Body of pancreas (tissue), 4 donors: ENCODE data around the gene RILPL2.
"Not testable (repeated sequence)": the region's sequence is repeated elsewhere in the genome, so short reads cannot be mapped to it uniquely, and the experiment has no call there.

Source experiments
- POLR2A ChIP-seq, 3 donors: fragments of 450-650 bp; IDR thresholded peaks; one replicate each; pipeline ENCODE4 v1.6.1; 2016; ENCODE audit warnings: antibody characterized with exemption in 3 of 3, mild to moderate bottlenecking in 2 of 3
- TF ChIP-seq, protein P1 (sequence below), 7 experiments: fragments of 450-650 bp in 4 of 7; fragments of 200-600 bp in 3 of 7; sonication (generic) in 3 of 7; IDR thresholded peaks; one replicate each; pipeline ENCODE4 v1.5.1; 2016 to 2019; ENCODE audit warnings: antibody characterized with exemption in 7 of 7

DNA sequence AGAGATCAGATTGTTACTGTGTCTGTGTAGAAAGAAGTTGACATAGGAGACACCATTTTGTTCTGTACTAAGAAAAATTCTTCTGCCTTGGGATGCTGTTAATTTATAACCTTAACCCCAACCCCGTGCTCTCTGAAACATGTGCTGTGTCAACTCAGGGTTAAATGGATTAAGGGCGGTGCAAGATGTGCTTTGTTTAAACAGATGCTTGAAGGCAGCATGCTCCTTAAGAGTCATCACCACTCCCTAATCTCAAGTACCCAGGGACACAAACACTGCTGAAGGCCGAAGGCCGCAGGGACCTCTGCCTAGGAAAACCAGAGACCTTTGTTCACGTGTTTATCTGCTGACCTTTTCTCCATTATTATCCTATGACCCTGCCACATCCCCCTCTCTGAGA lies 64.1 kb downstream of the RILPL2 start:
- TF ChIP-seq, protein P1, sequence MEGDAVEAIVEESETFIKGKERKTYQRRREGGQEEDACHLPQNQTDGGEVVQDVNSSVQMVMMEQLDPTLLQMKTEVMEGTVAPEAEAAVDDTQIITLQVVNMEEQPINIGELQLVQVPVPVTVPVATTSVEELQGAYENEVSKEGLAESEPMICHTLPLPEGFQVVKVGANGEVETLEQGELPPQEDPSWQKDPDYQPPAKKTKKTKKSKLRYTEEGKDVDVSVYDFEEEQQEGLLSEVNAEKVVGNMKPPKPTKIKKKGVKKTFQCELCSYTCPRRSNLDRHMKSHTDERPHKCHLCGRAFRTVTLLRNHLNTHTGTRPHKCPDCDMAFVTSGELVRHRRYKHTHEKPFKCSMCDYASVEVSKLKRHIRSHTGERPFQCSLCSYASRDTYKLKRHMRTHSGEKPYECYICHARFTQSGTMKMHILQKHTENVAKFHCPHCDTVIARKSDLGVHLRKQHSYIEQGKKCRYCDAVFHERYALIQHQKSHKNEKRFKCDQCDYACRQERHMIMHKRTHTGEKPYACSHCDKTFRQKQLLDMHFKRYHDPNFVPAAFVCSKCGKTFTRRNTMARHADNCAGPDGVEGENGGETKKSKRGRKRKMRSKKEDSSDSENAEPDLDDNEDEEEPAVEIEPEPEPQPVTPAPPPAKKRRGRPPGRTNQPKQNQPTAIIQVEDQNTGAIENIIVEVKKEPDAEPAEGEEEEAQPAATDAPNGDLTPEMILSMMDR (IDR thresholded peaks at IDR 0.05) = not testable (repeated sequence)
- not testable (repeated sequence) for TF ChIP-seq POLR2A (IDR thresholded peaks at IDR 0.05)
